HepG2 (cell line): ENCODE results near the gene KDM5A. TPM values are rescaled to one million over a fixed set of nuclear protein-coding genes. Genes with fewer than 3 reads are reported as not detected.

ENCODE experiments used
- AKAP8 ChIP-seq: sonication (generic); formaldehyde crosslinking; IDR thresholded peaks from 2 replicates; pipeline ENCODE4 v1.5.1; 2020; ENCODE audit warnings: mild to moderate bottlenecking, missing genetic modification reagents
- ATF7 ChIP-seq, 2 experiments: fragments of 450-650 bp in 1 of 2; sonication (generic) in 1 of 2; formaldehyde crosslinking in 1 of 2; IDR thresholded peaks; 2 replicates each; pipeline versions ENCODE4 v1.4.0 to v1.6.1; 2016 to 2020; ENCODE audit warnings: antibody characterized with exemption in 1 of 2, mild to moderate bottlenecking in 1 of 2, missing genetic modification reagents in 1 of 2
- BORCS8-MEF2B ChIP-seq: sonication (generic); formaldehyde crosslinking; IDR thresholded peaks from 2 replicates; pipeline ENCODE4 v1.8.0; 2022; ENCODE audit warnings: mild to moderate bottlenecking, missing genetic modification reagents
- CEBPG ChIP-seq: IDR thresholded peaks from 2 replicates; pipeline ENCODE4 v1.6.1; 2016
- CREB1 ChIP-seq, 2 experiments: fragments of 450-650 bp in 1 of 2; IDR thresholded peaks; 2 replicates each; pipeline ENCODE4 v1.6.1; 2016 to 2017; ENCODE audit warnings: control low read depth in 1 of 2, mild to moderate bottlenecking in 1 of 2, missing compliant biosample characterization in 1 of 2, missing genetic modification characterization in 1 of 2
- HES4 ChIP-seq: sonication (generic); formaldehyde crosslinking; IDR thresholded peaks from 2 replicates; pipeline ENCODE4 v1.9.0; 2021; ENCODE audit warnings: mild to moderate bottlenecking, missing genetic modification reagents, borderline replicate concordance
- KDM4B ChIP-seq: sonication (generic); formaldehyde crosslinking; IDR thresholded peaks from 2 replicates; pipeline ENCODE4 v1.4.0; 2020; ENCODE audit warnings: missing genetic modification reagents
- KDM5B ChIP-seq: sonication (generic); formaldehyde crosslinking; IDR thresholded peaks from 2 replicates; pipeline ENCODE4 v1.4.0; 2020; ENCODE audit warnings: missing genetic modification reagents, mild to moderate bottlenecking, borderline replicate concordance
- MEIS1 ChIP-seq: sonication (generic); formaldehyde crosslinking; IDR thresholded peaks from 2 replicates; pipeline ENCODE4 v1.9.0; 2021; ENCODE audit warnings: mild to moderate bottlenecking, missing genetic modification reagents, moderate library complexity, borderline replicate concordance
- NBN ChIP-seq: fragments of 450-650 bp; conservative IDR thresholded peaks from 2 replicates; pipeline ENCODE4 v1.6.1; 2017
- NONO ChIP-seq, 2 experiments: fragments of 450-650 bp in 1 of 2; sonication (generic) in 1 of 2; formaldehyde crosslinking in 1 of 2; IDR thresholded peaks in 1 of 2; conservative IDR thresholded peaks in 1 of 2; 2 replicates each; pipeline versions ENCODE4 v1.6.1 to v1.8.0; 2017 to 2022; ENCODE audit warnings: mild to moderate bottlenecking in 1 of 2, missing genetic modification reagents in 1 of 2, moderate library complexity in 1 of 2
- PHF8 ChIP-seq: sonication (generic); formaldehyde crosslinking; IDR thresholded peaks from 2 replicates; pipeline ENCODE4 v1.5.0; 2020; ENCODE audit warnings: missing genetic modification reagents
- PRPF4 ChIP-seq: fragments of 200-400 bp; formaldehyde crosslinking; IDR thresholded peaks from 2 replicates; pipeline ENCODE4 v1.6.1; 2016; ENCODE audit warnings: low read length, low read depth; ENCODE audit not compliant: poor library complexity, severe bottlenecking
- RCOR2 ChIP-seq: IDR thresholded peaks from 2 replicates; pipeline ENCODE4 v1.6.1; 2016; ENCODE audit warnings: missing biosample characterization, missing genetic modification reagents
- ZNF263 ChIP-seq: sonication (generic); formaldehyde crosslinking; IDR thresholded peaks from 2 replicates; pipeline ENCODE4 v1.4.0; 2020; ENCODE audit warnings: missing genetic modification reagents
- ZNF446 ChIP-seq: sonication (generic); formaldehyde crosslinking; IDR thresholded peaks from 2 replicates; pipeline ENCODE4 v1.5.0; 2020; ENCODE audit warnings: mild to moderate bottlenecking, missing genetic modification reagents
- ZNF720 ChIP-seq: sonication (generic); formaldehyde crosslinking; IDR thresholded peaks from 2 replicates; pipeline ENCODE4 v1.4.0; 2020; ENCODE audit warnings: missing genetic modification reagents
- ZNF776 ChIP-seq: sonication (generic); formaldehyde crosslinking; IDR thresholded peaks from 2 replicates; pipeline ENCODE4 v1.4.0; 2020; ENCODE audit warnings: mild to moderate bottlenecking, missing genetic modification reagents
- ZNF780A ChIP-seq: sonication (generic); formaldehyde crosslinking; IDR thresholded peaks from 2 replicates; pipeline ENCODE4 v1.8.0; 2022; ENCODE audit warnings: mild to moderate bottlenecking, missing genetic modification reagents, moderate library complexity
- polyA plus RNA-seq, 8 experiments: library from polyadenylated mRNA; depleted of rRNA in 3 of 8; stranded (reverse) in 7 of 8; unstranded in 1 of 8; fragments of >200 nt; fragmentation: Illumina TruSeq in 4 of 8; extraction: Trizol in 4 of 8; gene quantifications; 2 replicates each; pipeline versions ENCODE4 v1.2.1 to v1.2.3, GENCODE V29; 2011 to 2016; ENCODE audit warnings: low read depth in 4 of 8, missing spikeins in 1 of 8, mixed read lengths in 1 of 8; ENCODE audit not compliant: insufficient read depth in 1 of 8
- total RNA-seq, 5 experiments: library from RNA; depleted of rRNA; stranded (reverse); fragments of >200 nt; fragmentation: Illumina TruSeq; extraction: Trizol; gene quantifications; 2 replicates each; pipeline ENCODE4 v1.2.3, GENCODE V29; 2016; ENCODE audit warnings: low read depth in 1 of 5
- TF ChIP-seq, protein P1 (sequence below): sonication (generic); formaldehyde crosslinking; IDR thresholded peaks from 2 replicates; pipeline ENCODE4 v1.4.0; 2020; ENCODE audit warnings: missing genetic modification reagents

The KDM5A gene
- total and polyA plus RNA-seq, 2 of the 13 experiments (the other 11 are each of a cell fraction or from before 2014, with no cell fraction given): 12.0 to 29.2 TPM

DNA sequence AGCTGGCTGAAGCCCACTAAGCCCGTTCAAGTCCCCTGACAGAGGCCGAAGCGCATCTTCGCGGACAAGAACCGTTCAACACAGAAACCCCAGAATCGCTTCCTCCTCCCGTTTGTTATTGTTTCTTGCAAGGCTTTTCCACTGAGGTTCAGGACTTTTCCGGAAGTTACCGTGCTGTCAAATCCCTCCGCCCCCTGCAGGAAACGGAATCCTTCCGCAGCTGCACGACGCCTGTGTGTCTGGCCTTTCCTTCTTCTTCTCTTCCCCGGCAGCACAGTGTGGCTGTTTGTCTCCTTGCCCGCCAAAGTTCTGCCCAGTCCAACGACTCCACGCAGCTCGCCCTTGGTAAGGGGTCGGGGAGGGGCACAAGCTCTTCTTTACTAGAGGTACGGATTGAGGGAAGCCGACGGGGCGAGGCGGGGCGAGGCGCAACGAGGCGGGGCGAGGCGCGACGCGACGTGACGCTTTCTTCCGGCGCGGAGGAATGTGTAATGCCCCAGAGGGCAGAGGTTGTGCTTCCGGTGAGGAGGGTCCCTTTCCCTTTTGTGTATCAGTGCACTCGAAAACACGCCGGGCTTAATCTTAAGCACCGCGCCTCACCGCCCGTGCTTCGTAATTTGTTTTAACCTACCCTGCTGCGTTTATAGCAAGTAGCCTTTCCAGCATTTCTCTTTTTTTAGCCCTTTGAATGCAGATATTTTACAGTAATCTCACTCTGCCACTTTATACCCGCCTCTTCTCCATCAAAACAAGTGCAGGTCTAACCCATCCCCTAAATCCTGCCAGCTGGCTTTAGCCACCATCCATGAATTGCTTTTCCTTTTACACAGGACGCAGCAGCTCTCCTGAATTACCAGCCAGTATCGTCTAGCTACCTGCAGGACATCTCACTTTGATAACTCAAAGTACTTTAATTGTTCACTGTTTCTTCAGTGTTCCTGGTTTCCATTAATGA lies at the start of gene KDM5A (continued):
- TF ChIP-seq AKAP8 (CRISPR knock-in tag) (0 out of 2 replicates have a peak, but pooled peaks have one; percentile 37), NBN (no peak), ZNF720 (no peak), BORCS8-MEF2B (CRISPR knock-in tag) (peak; percentile 78; the same call in 1 of the 2 replicates), MEIS1 (CRISPR knock-in tag) (no peak), NONO (IDR thresholded peaks at IDR 0.05) (no peak), NONO (CRISPR knock-in tag; conservative IDR thresholded peaks at IDR 0.05) (no peak; the same call in none of the 2 replicates), KDM4B (CRISPR knock-in tag) (0 out of 2 replicates have a peak, but pooled peaks have one; percentile 39), HES4 (CRISPR knock-in tag) (0 out of 2 replicates have a peak, but pooled peaks have one; percentile 39), ATF7 (IDR thresholded peaks at IDR 0.05) (no peak), ATF7 (CRISPR knock-in tag; IDR thresholded peaks at IDR 0.05) (no peak), KDM5B (CRISPR knock-in tag) (peak; percentile 77; the same call in 1 of the 2 replicates), CEBPG (peak; percentile 21; the same call in 1 of the 2 replicates), PHF8 (CRISPR knock-in tag) (peak; percentile 84), ZNF776 (CRISPR knock-in tag) (0 out of 2 replicates have a peak, but pooled peaks have one; percentile 83), ZNF263 (CRISPR knock-in tag) (no peak), RCOR2 (no peak), ZNF446 (CRISPR knock-in tag) (0 out of 2 replicates have a peak, but pooled peaks have one; percentile 15), CREB1 (IDR thresholded peaks at IDR 0.05) (peak; percentile 89), CREB1 (CRISPR knock-in tag; IDR thresholded peaks at IDR 0.05) (peak; percentile 94), PRPF4 (no peak), ZNF780A (CRISPR knock-in tag) (no peak)
- TF ChIP-seq, protein P1, sequence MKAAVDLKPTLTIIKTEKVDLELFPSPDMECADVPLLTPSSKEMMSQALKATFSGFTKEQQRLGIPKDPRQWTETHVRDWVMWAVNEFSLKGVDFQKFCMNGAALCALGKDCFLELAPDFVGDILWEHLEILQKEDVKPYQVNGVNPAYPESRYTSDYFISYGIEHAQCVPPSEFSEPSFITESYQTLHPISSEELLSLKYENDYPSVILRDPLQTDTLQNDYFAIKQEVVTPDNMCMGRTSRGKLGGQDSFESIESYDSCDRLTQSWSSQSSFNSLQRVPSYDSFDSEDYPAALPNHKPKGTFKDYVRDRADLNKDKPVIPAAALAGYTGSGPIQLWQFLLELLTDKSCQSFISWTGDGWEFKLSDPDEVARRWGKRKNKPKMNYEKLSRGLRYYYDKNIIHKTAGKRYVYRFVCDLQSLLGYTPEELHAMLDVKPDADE: no peak
